Left forelimb (tissue), 1 donor: ENCODE measurements around the gene SERPINB7.
"Not testable (repeated sequence)": the region's sequence is repeated elsewhere in the genome, so short reads cannot be mapped to it uniquely, and the experiment has no call there.

ENCODE experiments used
- DNase-seq: peaks from one replicate; pipeline ENCODE4 v3.0.0-alpha.2; 2018; ENCODE audit warnings: low spot score

Gene SERPINB7, protein sequence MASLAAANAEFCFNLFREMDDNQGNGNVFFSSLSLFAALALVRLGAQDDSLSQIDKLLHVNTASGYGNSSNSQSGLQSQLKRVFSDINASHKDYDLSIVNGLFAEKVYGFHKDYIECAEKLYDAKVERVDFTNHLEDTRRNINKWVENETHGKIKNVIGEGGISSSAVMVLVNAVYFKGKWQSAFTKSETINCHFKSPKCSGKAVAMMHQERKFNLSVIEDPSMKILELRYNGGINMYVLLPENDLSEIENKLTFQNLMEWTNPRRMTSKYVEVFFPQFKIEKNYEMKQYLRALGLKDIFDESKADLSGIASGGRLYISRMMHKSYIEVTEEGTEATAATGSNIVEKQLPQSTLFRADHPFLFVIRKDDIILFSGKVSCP

DNA sequence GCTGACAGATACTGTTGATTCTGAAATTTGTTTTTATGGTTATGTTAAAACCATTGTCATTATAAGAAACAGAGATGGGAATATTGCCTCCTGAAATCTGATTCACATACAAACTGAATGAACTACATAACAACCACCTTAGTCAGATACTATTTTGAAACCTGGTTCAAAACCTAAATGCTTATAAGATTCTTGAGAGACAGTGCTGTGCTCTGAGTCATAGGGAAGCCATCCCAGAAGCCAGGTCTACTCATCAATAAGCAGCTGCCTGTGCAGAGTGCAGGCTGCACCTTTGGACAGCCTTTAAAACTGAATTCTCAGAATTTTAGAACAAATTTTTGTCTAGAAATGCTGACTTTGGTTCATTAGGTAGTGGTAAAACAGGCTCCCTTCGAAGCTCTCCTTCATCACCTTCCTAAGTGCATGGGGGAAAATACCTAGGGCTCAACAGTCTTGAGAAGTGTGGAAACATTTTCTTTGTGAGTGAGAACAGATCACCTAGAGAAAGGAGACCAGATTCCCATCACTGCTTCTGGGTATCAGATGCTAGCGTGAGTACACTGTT, at the start of gene SERPINB7:
TSS of gene SERPINB7 (plus strand) at position 253 of the 565 bp plus-strand sequence. CDS start 6,955 bp downstream, outside the sequence.
- DNase-seq, result no peak

DNA sequence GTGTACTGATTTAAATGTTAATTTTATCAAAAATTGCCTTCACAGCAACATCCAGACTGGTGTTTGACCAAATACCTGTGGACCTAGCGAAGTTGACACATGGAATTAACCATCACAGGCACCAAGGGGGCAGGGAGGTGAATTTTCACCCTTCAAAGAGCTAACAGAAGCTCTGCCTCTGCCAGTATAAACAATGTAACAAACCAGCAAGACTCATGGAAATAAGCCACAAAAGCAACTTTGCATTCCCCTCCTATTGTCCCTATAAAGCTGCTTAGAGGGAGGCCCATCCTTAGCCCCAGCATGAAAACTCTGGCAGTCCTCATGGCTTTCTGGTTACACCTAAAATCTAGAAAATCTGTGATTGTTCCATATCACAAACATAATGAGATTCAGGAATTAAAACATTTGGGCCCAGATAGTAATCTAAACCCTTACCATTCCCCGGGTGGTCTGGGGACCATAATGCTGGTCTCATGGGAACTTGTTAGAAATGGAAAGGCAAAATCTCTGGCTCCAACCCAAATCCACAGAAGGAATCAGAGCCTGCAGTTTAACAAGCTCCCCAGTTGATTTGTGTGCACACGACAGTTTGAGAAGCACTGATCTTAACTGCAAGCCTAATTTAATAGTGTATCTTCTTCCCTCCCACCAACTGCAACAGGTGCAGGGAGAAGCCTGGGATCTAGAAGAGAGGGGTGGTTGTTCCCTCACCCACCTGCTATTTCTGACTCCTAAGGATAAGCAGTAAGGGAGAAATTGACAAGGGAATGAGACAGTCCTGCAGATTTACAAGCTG, 49.3 kb upstream of the SERPINB7 start:
- no peak for DNase-seq

DNA sequence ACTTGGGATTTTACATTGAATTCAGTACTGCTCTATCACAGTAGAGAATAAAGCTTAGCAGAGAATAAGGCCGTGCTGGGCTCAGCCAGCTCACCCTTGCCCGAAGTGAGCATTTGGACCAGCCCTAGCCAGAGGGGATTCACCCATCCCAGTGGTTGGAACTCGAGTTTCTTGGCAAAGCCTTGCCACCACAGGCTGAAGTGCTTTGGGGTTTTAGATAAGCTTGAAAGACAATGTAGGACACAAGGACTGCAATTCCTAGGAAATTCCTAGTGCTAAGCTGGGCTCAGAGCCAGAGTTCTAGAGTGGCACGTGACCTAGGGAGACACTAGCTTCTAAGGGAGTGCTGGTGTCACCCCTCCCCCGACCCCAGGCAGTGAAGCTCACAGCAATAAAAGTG, 44.4 kb upstream of the SERPINB7 start:
- no peak for DNase-seq

DNA sequence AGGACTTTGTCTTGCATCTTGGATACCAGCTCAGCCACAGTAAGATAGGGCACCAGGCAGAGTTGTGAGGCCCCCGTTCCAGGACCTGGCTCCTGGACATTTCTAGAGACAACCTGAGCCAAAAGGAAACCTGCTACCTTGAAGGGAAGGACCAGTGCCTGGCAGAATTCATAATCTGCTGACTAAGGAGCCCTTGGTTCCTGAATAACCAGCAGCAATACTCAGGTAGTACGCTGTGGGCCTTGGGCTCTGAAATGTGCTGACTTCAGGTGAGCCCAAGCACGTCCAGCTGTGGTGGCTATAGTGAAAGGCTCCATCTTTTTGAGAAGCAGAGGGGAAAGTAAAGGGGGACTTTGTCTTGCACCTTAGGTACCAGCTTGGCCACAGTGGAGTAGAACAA, 44.0 kb upstream of the SERPINB7 start:
- no peak for DNase-seq

DNA sequence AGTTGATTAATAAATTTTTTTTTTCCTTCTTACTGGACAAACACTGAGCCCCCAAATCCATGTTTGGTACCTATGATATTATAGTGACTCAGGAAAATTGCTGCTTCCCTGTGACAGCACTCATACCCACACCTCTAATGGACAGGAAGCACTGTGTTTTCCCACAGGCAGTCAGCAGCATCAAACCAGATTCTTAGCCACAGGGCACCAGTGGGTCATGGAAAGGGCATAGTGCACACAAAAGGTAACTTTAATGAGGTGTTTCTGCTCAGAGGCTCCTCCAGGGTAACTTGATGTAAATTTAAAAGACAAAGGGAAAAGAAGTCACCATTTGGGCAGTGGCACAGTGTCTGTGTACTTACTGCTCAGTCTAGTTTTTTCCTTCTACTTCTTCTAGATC, 38.3 kb upstream of the SERPINB7 start:
- no peak for DNase-seq

DNA sequence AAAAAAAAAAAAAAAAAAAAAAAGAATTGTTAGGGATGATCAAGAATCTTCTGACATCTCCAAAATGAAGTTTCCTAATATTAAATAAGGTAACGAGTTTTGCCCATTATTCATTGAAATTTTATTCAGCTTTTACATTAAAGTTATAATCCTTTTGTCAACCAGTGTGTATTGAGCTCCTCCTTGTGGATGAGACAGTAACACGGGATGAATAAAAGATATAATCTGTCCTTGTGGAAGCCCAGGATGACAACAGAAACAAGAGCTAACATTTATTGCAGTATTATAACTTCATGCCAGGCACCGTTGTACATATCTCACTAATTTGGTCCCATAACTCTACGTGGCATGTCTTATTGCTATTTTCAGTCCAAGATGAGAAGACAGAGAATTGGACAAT, 33.4 kb upstream of the SERPINB7 start:
- no peak for DNase-seq

DNA sequence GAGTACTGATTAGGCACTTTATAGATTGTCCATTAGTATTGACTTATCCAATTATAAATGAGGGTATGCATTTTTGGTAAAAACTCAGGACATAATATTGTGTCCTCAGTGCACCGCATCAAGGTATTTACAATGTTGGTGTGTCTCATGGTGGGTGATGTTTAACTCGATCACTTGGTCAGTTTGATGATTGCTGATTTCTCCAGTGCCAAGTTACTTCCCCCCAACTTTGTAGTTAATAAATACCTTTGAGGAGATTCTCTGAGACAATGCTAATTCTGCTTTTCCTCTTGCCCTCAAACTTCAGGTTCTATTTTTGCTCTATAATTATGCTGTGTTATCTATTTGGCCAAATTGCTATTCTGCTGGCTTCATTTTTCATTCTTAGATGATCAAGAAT, 28.2 kb upstream of the SERPINB7 start:
- DNase-seq, result no peak

DNA sequence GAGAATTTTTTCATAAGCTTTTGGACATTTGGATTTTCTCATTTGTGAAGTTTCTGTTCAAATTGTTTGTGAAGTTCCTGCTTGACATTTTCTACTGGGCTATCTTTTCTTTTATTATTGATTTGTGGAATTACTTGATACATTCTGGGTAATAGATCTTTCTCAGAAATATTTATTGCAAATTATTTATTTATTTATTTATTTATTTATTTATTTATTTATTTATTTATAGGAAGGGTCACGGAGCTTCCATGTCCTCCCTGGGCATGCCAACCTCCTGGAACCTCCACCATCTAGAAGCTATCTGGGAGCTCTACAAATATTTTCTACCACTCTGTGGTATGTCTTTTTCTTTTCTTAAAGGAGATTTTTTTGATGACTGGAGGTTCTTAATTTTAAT, 25.7 kb upstream of the SERPINB7 start:
- DNase-seq, result no peak

DNA sequence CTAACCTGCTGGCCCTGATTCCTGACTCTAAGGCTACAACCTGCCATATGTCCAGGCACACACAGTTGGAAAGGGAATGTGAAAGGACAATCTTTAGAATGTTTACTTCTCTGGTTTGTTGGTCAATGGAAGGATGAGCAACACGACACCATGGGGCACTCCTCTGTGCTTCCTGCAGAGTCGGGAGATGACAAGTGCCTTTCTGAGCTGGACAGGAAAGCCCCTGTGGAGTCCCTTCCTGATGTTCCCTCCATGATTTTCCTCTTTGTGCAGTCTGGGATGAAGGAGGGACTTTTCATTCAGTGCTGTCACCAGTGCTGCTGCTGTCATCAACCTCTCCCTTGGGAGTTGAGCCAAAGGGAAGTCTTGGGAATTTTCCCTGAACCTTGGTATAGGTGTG, 22.6 kb upstream of the SERPINB7 start:
- no peak for DNase-seq

DNA sequence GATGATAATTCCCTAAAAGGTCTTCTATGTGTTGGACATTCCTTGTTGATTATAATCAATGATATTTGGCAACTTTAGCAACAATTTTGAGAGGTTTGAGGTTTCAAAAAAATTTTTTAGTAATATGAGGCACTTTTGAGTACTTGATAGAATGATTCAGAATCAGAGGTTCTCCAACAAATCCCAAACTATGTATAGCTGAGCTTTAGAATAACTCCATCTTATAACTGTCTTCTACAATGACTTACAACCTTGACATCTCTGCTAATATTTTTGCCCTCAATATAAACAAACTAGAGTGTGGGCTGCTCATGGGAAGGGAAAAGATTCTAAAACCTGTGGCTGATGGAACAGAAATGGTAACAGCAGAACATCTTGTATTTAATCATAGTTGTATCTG, 21.5 kb upstream of the SERPINB7 start:
- no peak for DNase-seq

DNA sequence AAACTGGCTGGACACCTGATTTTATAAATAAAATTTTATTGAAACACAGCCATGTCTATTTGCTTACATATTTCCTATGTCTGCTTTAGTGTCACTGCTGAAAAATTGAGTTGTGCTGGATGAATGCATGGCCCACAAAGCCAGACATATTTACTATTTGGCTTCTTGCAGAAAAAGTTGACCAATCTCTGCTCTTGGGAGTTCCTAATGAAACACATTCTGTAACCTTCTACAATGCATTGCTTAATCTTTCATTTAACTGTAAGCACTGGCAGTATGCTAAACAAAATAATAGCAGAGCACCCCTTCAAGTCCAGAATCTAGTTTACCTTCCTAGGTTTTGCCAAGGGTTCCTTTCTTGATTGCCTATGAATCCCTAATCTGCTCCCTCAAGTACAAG, 17.7 kb upstream of the SERPINB7 start:
- DNase-seq, result no peak

DNA sequence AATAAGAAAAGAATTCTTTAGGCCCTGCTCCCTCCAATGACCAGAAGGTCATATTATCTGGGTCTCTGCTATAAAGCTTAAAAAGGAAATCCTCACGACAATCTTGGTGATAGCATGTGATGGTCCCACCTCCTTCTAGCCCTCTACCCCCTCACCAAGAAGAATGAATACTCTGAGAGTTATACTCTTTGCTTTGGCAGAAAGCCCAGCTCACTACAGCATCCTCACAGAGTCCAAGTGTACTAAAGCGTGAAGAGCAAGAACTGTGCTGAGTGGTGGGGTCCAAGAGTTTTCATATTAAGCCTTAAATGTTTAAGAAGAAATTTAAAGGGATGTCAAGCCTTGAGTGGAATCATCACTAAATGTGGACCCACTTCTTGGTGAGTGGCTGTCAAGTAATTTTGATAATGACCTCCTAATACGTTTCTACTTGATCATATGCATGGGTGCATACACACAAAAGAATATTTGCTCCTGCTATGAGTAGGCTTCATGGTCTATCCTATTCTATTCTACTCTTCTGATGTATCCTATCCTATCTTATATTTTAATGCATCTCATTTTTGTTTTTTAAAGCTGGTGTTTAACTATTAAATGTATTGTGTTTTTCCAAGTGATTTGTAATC, 16.5 kb upstream of the SERPINB7 start:
- DNase-seq, result no peak

DNA sequence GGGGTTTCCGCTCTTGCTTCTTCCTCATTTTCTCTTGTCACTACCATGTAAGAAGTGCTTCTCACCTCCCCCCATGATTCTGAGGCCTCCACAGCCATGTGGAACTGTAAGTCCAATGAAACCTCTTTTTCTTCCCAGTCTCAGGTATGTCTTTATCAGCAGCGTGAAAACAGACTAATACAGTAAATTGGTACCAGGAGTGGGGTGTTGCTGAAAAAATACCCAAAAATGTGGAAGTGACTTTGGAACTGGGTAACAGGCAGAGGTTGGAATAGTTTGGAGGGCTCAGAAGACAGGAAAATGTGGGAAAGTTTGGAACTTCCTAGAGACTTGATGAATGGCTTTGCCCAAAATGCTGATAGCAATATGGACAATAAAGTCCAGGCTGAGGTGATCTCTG, 15.4 kb upstream of the SERPINB7 start:
- DNase-seq, result not testable (repeated sequence)

DNA sequence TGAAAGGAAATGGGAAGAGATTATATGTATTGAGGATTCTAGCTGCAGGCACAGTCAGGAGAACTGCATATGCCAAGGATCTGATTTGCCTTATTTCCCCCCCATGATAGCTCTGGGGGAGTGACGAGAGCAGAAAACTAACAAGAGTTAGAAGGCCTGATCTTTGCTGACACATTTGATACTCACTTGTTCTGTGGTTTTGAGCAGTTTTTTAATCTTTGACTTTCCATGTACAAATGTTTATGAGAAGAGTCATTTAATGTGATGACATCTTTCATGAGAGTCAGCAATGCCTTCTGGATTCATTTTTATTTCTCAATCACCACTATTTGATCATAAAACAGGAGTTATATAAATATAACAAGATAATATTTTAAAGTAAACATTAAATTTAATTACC, 12.7 kb upstream of the SERPINB7 start:
- DNase-seq, result no peak

DNA sequence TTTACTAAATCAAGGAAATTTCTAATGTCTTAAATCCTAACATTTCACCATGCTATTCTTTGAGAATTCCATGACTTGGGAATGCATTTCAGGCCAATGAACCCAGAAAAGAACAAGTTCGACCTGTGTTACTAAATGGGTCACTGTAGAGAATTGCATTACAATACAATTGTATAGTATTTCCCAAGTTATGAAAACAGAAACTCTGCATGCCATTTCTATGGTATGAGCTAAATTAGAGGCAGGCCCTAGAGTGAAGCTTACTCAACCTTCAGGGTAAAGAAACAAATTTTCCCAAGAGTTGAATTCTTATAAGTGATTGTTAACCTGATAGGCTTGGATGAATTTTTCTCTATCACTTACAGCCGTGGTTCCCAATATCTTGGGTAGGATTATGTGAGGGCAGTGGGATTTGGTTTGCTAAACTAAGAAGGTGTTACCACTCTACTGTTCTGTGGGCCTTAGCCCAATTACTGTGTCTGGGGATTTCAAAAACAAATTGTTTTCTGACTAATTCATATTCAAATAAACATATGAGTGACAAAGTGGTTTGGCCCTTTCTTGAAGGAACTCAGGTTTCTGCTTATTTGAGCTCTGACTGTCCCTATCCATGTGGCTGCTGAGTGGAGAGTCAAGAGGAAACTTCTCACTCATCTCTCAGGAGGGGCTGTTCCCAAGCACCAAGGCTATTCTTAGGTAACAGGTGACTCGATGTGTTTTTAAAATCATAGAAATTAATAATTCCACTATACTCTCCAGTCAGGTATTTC, 11.2 kb upstream of the SERPINB7 start:
- DNase-seq, result no peak

DNA sequence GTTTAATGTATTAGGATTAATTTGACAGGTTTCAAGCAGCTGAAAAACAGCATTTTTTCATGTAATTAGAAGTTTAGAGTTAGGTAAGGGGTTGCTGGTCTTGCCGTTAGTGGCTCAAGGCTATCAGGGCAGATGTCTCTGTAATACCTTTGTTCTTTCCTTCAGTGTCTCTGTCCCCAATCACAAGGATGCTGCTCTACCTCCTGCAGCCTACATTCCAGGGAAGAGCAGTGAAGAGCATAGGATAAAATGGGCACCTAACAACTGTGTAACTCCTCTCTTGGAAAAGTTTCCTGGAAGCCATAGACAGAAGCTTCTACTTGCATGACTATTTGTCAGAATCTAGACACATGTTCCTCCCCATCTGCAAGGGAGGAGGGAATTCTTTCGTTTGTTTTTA, 9.4 kb upstream of the SERPINB7 start:
- DNase-seq, result no peak

DNA sequence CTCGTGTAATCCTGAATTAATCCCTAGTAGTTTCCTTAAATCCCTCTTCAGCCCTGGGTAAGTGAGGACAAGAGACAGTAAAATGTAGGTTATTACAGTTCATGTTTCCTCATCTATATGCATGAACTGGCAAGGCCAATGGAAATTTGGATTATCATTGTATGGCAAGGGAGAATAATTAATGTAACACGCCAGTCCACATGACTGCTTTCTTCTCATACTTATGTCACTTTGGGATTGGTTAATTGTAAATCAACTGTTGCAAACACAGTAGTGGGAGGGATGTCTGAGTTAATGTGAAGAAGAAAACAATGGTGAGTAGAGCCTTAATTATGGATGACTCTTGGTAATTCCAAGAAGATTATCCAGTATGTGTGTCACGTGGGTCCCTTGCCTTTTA, 1.7 kb upstream of the SERPINB7 start:
- no peak for DNase-seq

DNA sequence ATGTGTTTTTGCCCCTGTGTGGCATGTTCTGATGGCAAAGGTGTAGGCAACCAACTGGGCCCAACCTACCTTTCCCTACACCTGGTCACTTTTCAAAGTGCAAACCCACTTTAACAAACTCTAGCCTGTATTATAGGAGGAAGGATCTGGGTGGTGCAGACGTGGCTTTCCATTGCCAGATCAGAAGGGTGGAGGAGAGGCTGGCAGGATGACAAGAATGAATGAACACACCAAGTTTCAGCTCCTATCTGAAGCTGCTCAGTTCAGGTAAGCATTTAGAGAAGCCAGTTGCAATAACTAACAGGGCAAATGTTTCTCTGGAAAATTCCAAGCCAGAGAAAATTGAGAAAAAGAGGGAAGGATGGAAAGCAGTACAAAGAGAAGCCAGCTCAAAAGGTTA, 707 bp upstream of the SERPINB7 start:
- DNase-seq, result no peak

DNA sequence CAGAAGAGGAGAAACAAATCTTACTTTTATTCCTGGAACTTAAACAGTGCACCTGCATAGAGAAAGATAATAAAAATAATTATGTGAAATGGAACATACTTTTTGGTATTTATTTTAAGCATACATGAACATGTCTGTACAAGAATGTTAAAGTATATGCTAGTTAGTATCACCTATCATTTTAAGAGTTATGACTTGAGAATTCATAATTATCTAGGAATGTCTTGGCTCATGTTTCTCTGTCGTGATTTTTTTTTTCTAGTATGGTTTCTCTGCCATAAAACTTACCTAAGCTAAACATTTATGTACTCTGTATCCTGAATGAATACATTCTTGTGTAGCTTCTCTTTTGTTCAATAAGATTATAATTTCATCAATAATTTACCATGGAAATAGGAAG, 4.2 kb downstream of the SERPINB7 start:
- no peak for DNase-seq

DNA sequence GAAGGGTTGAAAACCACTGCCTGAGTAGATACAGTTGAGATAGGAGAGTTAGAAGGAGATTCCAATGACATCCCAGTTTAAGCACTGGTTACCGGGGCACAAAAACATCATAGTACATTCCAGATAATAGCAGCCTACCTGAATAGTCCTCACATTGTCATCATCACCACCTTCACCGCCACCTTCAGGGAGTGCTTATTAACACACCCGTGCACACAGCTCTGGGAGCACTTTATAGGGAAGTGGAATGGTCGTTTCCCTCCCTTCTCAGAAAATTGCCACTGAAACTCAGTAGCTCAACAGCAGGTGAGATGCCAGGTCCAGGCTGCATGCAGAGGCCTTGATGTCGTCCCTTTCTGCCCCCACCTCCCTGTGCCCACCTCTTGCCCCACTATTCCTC, 8.2 kb downstream of the SERPINB7 start:
- DNase-seq, result no peak

DNA sequence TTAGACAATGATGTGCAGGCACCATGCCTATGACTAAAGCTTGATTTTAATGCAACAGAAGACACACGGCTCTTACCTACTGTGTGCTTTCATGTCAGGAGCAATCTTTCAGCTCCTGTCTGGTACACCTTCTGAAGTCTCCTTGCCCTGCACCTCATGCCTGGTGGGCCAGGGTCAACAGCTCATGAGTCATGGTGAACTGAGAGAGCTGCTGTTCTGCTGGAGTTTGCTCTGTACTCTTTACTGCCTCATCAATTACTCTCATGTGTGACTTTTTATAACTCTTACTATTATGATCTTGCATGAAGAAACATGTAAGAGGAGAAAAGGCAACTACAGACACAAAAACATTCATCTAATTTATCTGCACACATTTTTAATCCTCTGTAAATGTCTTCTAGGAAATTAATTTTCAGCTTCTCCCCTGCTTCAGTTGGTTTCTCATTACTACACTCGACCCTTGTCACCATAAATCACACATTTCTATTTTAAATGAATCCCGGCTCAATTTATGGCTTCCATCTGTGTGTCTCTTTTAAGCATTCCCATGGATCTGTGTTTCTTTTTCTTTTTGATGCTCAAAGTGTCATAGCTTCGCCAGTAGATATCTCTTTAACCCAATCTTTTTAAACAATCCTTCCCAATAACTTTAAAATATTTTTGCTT, 9.7 kb downstream of the SERPINB7 start:
- no peak for DNase-seq
